SK-N-SH treated with all-trans-retinoic acid at 6 μM for 48 hours (cell line): ENCODE results near the gene ASIC3.

ENCODE experiments used
- ATAC-seq: fragments of 200-7000 bp; cut with Tn5 transposase; 3 replicates; pipeline ENCODE4 v1.9.1; 2020; ENCODE audit warnings: mild to moderate bottlenecking, moderate library complexity
- ARNTL ChIP-seq: fragments of 450-650 bp; formaldehyde crosslinking; IDR thresholded peaks from 2 replicates; pipeline ENCODE4 v1.5.0; 2020; ENCODE audit warnings: low read depth, mild to moderate bottlenecking, moderate library complexity, borderline replicate concordance
- BACH2 ChIP-seq: fragments of 250-450 bp; sonication (Bioruptor Pico); IDR thresholded peaks from 2 replicates; pipeline ENCODE4 v1.9.0; 2021; ENCODE audit warnings: mild to moderate bottlenecking, borderline replicate concordance
- CSDC2 ChIP-seq: fragments of 250-450 bp; sonication (Bioruptor Pico); IDR thresholded peaks from 2 replicates; pipeline ENCODE4 v1.5.0; 2020; ENCODE audit warnings: mild to moderate bottlenecking, moderate library complexity
- CSRNP3 ChIP-seq: fragments of 250-450 bp; sonication (Bioruptor Pico); IDR thresholded peaks from 2 replicates; pipeline ENCODE4 v1.5.1; 2021; ENCODE audit warnings: mild to moderate bottlenecking, moderate library complexity
- GLIS3 ChIP-seq: fragments of 250-450 bp; sonication (Bioruptor Pico); IDR thresholded peaks from 2 replicates; pipeline ENCODE4 v1.5.0; 2020; ENCODE audit warnings: mild to moderate bottlenecking, moderate library complexity
- ISL1 ChIP-seq: fragments of 250-450 bp; sonication (Bioruptor Pico); IDR thresholded peaks from 2 replicates; pipeline ENCODE4 v2.1.2; 2022; ENCODE audit warnings: mild to moderate bottlenecking, moderate library complexity
- OSR1 ChIP-seq: fragments of 250-450 bp; sonication (Bioruptor Pico); IDR thresholded peaks from 2 replicates; pipeline ENCODE4 v1.8.0; 2022; ENCODE audit warnings: moderate library complexity, mild to moderate bottlenecking, inconsistent platforms
- PATZ1 ChIP-seq: fragments of 250-450 bp; sonication (Bioruptor Pico); IDR thresholded peaks from 2 replicates; pipeline ENCODE4 v1.8.0; 2020; ENCODE audit warnings: mild to moderate bottlenecking, moderate library complexity, borderline replicate concordance
- PPARA ChIP-seq: fragments of 250-450 bp; sonication (Bioruptor Pico); IDR thresholded peaks from 2 replicates; pipeline ENCODE4 v1.5.0; 2020; ENCODE audit warnings: mild to moderate bottlenecking, borderline replicate concordance
- RARB ChIP-seq: fragments of 250-450 bp; sonication (Bioruptor Pico); IDR thresholded peaks from 2 replicates; pipeline ENCODE4 v1.8.0; 2021; ENCODE audit warnings: mild to moderate bottlenecking, moderate library complexity
- SNAI2 ChIP-seq: fragments of 250-450 bp; sonication (Bioruptor Pico); IDR thresholded peaks from 2 replicates; pipeline ENCODE4 v1.5.0; 2020; ENCODE audit warnings: mild to moderate bottlenecking, moderate library complexity
- TOX ChIP-seq: fragments of 250-450 bp; sonication (Bioruptor Pico); IDR thresholded peaks from 2 replicates; pipeline ENCODE4 v1.8.0; 2021; ENCODE audit warnings: mild to moderate bottlenecking, moderate library complexity, borderline replicate concordance
- ZC3H10 ChIP-seq: fragments of 250-450 bp; sonication (Bioruptor Pico); IDR thresholded peaks from 2 replicates; pipeline ENCODE4 v1.5.1; 2021; ENCODE audit warnings: mild to moderate bottlenecking, moderate library complexity
- ZFP3 ChIP-seq: fragments of 250-450 bp; sonication (Bioruptor Pico); IDR thresholded peaks from 2 replicates; pipeline ENCODE4 v1.5.0; 2020; ENCODE audit warnings: mild to moderate bottlenecking, moderate library complexity
- ZFP30 ChIP-seq: fragments of 450-650 bp; formaldehyde crosslinking; IDR thresholded peaks from 2 replicates; pipeline ENCODE4 v1.5.0; 2022; ENCODE audit warnings: mild to moderate bottlenecking, moderate library complexity
- ZNF565 ChIP-seq: fragments of 450-650 bp; formaldehyde crosslinking; conservative IDR thresholded peaks from 2 replicates; pipeline ENCODE4 v1.5.0; 2020; ENCODE audit warnings: low read depth, mild to moderate bottlenecking, moderate library complexity
- ZNF70 ChIP-seq: fragments of 450-650 bp; formaldehyde crosslinking; IDR thresholded peaks from 2 replicates; pipeline ENCODE4 v1.5.0; 2020; ENCODE audit warnings: mild to moderate bottlenecking, moderate library complexity
- ZNF8 ChIP-seq: fragments of 450-650 bp; formaldehyde crosslinking; IDR thresholded peaks from 2 replicates; pipeline ENCODE4 v1.5.0; 2020; ENCODE audit warnings: mild to moderate bottlenecking, moderate library complexity
- TF ChIP-seq, protein P1 (sequence below): fragments of 250-450 bp; sonication (Bioruptor Pico); IDR thresholded peaks from 2 replicates; pipeline ENCODE4 v1.5.0; 2020; ENCODE audit warnings: mild to moderate bottlenecking, moderate library complexity
- TF ChIP-seq, protein P2 (sequence below): fragments of 250-450 bp; sonication (Bioruptor Pico); IDR thresholded peaks from 2 replicates; pipeline ENCODE4 v1.8.0; 2021; ENCODE audit warnings: low read depth, mild to moderate bottlenecking, moderate library complexity, borderline replicate concordance

The ASIC3 gene

DNA sequence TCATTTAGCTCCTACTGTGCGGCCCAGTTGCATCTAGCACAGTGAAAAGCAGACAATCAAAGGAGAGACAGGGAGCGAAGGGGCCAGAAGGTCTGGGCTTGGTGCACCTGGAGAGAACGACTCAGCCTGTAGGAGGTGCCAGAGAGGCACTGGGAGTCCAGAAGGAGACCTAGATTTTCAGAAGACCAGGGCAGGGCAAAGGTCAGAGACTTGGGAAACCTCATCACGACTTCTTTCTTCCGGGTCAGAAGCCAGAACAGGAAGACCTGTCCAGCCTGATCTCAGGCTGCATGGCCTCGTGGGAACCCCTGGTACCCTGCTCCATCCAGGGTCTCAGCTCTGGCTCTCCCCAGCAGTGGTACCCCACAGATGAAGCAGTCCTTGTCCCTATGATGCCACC lies 43.1 kb downstream of the ASIC3 start:
- no peak for ATAC-seq
- no peak for TF ChIP-seq ZFP30
- no peak for TF ChIP-seq GLIS3 (CRISPR knock-in tag)
- TF ChIP-seq ZNF8 (CRISPR knock-in tag): no peak
- TF ChIP-seq SNAI2: no peak
- no peak for TF ChIP-seq BACH2 (CRISPR knock-in tag)
- no peak for TF ChIP-seq ISL1 (CRISPR knock-in tag)
- TF ChIP-seq ARNTL (CRISPR knock-in tag): no peak
- TF ChIP-seq ZFP3: no peak
- TF ChIP-seq, protein P1, sequence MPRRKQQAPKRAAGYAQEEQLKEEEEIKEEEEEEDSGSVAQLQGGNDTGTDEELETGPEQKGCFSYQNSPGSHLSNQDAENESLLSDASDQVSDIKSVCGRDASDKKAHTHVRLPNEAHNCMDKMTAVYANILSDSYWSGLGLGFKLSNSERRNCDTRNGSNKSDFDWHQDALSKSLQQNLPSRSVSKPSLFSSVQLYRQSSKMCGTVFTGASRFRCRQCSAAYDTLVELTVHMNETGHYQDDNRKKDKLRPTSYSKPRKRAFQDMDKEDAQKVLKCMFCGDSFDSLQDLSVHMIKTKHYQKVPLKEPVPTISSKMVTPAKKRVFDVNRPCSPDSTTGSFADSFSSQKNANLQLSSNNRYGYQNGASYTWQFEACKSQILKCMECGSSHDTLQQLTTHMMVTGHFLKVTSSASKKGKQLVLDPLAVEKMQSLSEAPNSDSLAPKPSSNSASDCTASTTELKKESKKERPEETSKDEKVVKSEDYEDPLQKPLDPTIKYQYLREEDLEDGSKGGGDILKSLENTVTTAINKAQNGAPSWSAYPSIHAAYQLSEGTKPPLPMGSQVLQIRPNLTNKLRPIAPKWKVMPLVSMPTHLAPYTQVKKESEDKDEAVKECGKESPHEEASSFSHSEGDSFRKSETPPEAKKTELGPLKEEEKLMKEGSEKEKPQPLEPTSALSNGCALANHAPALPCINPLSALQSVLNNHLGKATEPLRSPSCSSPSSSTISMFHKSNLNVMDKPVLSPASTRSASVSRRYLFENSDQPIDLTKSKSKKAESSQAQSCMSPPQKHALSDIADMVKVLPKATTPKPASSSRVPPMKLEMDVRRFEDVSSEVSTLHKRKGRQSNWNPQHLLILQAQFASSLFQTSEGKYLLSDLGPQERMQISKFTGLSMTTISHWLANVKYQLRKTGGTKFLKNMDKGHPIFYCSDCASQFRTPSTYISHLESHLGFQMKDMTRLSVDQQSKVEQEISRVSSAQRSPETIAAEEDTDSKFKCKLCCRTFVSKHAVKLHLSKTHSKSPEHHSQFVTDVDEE (CRISPR knock-in tag): no peak
- TF ChIP-seq ZC3H10 (CRISPR knock-in tag): no peak
- no peak for TF ChIP-seq PPARA (CRISPR knock-in tag)
- TF ChIP-seq, protein P2, sequence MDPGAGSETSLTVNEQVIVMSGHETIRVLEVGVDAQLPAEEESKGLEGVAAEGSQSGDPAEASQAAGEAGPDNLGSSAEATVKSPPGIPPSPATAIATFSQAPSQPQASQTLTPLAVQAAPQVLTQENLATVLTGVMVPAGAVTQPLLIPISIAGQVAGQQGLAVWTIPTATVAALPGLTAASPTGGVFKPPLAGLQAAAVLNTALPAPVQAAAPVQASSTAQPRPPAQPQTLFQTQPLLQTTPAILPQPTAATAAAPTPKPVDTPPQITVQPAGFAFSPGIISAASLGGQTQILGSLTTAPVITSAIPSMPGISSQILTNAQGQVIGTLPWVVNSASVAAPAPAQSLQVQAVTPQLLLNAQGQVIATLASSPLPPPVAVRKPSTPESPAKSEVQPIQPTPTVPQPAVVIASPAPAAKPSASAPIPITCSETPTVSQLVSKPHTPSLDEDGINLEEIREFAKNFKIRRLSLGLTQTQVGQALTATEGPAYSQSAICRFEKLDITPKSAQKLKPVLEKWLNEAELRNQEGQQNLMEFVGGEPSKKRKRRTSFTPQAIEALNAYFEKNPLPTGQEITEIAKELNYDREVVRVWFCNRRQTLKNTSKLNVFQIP (CRISPR knock-in tag): no peak
- no peak for TF ChIP-seq CSDC2 (CRISPR knock-in tag)
- no peak for TF ChIP-seq ZNF565 (CRISPR knock-in tag)
- no peak for TF ChIP-seq ZNF70
- TF ChIP-seq PATZ1: no peak
- TF ChIP-seq CSRNP3 (CRISPR knock-in tag): no peak
- TF ChIP-seq RARB (CRISPR knock-in tag): no peak

GRCh38 chr7:151091988-151092387 lies 43.7 kb downstream of the ASIC3 start:
- TF ChIP-seq OSR1 (CRISPR knock-in tag) (no peak), ZNF565 (CRISPR knock-in tag) (no peak), ZFP3 (no peak), ARNTL (CRISPR knock-in tag) (no peak), BACH2 (CRISPR knock-in tag) (no peak), ZNF70 (no peak), PPARA (CRISPR knock-in tag) (no peak), TOX (no peak), ZNF8 (CRISPR knock-in tag) (no peak)
- TF ChIP-seq, protein P2 (CRISPR knock-in tag): no peak
- no peak for ATAC-seq

- no peak for ATAC-seq
- TF ChIP-seq ISL1 (CRISPR knock-in tag) (no peak), CSDC2 (CRISPR knock-in tag) (no peak), PPARA (CRISPR knock-in tag) (no peak), SNAI2 (no peak), ZNF70 (no peak)
These were observed 45.4 kb downstream of the ASIC3 start for GRCh38 chr7:151093748-151094147.
